Hepatic stellate cell (primary cell): ENCODE data around the gene TP53I13.
"Not testable (repeated sequence)": the region's sequence is repeated elsewhere in the genome, so short reads cannot be mapped to it uniquely, and the experiment has no call there.

Experiments used
- DNase-seq: peaks from one replicate; pipeline ENCODE4 v3.0.0; 2011; ENCODE audit warnings: low spot score

Gene TP53I13, protein sequence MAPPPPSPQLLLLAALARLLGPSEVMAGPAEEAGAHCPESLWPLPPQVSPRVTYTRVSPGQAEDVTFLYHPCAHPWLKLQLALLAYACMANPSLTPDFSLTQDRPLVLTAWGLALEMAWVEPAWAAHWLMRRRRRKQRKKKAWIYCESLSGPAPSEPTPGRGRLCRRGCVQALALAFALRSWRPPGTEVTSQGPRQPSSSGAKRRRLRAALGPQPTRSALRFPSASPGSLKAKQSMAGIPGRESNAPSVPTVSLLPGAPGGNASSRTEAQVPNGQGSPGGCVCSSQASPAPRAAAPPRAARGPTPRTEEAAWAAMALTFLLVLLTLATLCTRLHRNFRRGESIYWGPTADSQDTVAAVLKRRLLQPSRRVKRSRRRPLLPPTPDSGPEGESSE

DNA sequence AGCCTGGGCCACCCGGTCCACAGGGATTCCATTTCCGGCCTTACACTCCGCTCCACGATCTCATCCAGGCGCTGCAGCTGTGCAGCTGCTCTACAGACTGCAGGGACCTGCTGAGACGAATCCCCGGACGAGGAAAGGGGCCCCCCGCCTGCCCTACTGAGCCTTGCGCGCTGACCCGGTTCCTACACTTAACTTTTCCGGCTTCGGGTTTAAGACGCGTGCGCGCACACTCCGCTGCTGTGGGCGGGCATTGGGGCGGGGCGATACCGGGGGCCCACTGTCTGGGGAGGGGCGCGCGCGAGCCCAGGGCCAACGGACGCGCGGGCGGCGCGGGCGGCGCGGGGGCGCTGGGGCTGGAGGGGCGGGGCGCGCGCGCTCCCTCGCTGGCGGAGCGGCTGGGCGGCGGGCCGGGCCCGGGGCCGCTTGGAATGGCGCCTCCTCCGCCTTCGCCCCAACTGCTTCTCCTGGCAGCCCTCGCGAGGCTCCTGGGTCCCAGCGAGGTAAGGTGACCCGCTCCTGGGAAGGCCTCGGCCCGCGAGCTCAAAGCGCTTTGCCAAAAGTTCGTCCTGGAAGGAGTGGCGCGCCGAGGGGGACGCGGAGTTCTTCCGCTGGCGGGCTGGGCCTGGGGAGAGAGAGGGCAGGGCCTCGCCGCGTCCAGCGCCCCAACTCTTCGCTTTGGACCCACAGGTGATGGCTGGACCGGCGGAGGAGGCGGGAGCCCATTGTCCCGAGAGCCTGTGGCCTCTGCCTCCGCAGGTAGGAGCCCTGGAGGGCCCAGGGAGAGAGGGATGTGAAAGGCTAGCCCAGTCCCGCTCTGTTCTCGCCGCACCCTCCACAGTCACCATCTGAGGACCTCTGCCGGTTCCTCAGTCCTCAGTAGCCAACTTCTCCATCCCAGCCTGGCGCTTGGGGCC, at the start of gene TP53I13:
Gene TP53I13 (plus strand): TSS at position 371 of the 914 bp plus-strand sequence. CDS start 58 bp downstream, at position 429.
- peak; percentile 84 for DNase-seq

DNA sequence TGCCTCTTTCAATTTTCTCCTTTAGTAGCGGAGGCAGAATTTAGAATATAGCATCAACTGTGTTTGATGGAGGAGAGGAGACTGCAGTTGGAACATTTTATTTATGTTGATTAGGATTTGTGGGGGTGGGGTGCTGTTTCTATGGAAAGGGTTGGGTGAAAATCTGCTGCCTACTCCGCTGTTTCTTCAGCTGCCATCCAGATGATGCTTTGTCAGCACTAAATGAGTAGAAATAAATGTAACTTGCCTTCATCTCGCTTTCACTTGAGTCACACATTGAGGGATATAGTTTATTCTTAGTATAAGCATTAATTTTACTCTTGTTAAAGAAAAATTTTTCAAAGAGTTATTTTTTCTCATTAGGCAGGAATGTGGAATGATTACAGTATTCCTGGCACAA, 43.8 kb upstream of the TP53I13 start:
- DNase-seq: no peak

DNA sequence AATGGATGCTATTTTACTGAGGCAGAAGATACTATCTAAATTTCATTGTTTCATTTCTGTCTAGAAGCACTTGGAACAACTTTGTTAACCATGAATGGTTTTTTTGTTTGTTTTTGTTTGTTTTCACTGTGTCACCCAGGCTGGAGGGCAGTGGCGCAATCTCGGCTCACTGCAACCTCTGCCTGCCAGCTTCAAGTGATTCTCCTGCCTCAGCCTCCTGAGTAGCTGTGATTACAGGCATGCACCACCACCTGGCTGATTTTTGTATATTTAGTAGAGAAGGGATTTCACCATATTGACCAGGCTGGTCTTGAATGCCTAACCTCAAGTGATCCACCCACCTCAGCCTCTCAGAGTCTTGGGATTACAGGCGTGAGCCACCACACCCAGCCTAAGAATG, 42.2 kb upstream of the TP53I13 start:
- no peak for DNase-seq

DNA sequence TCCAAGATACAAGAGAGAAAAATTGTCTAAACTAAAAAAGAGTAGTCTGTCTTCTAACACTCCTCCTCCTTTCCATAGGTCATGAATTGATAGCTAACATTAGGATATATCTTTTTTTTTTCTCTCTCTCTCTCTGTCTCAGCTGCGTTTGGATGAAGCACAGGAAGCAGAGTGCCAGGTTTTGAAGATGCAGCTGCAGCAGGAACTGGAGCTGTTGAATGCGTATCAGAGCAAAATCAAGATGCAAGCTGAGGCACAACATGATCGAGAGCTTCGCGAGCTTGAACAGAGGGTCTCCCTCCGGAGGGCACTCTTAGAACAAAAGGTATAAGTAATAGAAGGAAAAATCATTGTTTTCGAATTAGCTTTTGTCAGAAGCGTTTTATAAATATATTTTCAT, 34.5 kb upstream of the TP53I13 start:
- no peak for DNase-seq

DNA sequence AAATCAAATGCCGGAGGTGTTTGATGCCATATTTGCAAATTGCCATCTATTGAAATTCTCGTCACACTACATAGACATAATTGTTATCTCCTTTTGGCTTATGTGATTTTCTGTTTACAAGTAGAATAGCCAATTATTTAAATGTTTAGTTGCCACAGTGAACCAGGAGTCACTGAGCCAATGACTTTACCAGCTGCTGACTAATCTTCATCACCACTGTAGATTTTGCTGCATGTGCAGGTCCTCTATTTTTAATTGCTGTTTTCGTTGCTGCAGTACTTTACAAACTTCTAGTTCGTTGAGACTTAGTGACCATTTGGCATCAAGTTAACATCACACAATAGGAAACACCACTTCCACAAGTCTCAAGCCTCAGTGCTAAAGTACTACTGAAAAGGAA, 24.4 kb upstream of the TP53I13 start:
- no peak for DNase-seq

DNA sequence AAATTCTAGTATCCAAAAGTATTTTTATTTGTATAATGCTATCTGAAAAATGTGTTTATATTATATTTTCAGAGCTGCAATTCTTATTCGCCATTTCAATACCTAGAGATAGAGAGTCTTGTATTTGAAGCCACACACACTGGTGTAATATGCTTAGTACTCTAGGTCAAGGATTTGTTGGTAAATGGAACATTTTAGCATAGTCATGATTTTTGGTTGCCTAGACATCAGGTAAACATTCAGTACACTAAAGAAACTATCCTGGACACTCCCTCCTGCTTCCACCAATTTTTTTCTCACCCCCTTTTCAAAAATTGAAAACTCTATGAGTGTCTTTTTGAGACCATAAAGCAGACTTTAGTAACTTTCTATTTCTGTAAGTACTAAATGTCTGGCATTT, 22.4 kb upstream of the TP53I13 start:
- no peak for DNase-seq

DNA sequence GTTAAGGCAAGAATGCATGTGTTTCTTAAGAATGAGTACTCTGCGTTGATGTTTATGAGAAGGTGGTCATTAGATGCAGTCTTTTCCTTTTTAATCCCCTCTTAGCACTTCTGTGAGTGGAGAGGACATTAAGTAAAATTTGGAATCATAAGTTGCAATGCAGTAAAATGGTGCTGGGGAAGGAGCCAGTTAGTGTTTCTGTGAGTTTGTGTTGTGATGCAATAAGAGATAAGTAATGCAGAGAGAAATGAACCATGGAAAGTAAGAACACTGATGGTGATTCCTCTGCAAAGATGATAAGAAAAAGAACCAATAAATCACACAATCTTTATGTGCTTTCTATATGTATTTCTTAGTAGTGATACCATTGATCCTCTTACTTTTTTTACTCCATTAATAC, 21.7 kb upstream of the TP53I13 start:
- no peak for DNase-seq

DNA sequence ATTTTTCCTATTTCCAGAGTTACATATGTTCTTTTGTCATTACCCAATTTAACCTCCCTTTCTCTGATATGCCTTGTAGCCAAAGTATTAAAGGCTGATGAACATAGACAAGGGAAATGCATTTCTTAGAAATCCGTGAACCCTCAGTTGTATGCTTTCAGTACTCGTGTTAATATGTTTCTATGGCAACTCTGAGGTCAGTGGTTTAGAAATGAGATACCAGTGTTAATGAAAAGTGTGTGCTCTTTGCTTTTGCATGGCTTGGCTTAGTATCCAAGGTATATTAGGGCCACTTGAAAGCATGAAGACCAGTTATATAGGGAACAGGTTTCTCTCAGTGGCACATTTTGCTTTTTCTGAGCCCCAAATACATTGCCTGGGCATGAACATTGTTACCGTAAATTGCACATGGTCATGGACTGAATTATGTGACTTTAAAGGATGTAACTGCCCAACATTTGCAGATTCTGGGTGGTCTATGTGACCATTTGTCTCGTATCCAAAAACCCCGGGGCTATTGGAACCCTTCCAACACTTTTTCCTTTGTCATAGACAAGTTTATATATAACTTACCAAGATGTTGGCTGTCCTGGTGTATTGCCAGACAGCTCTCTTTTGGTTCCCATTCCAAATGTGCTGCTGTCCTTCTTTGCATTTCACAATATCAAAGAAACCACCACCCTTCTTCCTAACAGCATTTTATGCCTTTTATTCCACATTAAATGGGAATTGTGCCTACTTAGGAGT, 19.2 kb upstream of the TP53I13 start:
- DNase-seq: no peak

DNA sequence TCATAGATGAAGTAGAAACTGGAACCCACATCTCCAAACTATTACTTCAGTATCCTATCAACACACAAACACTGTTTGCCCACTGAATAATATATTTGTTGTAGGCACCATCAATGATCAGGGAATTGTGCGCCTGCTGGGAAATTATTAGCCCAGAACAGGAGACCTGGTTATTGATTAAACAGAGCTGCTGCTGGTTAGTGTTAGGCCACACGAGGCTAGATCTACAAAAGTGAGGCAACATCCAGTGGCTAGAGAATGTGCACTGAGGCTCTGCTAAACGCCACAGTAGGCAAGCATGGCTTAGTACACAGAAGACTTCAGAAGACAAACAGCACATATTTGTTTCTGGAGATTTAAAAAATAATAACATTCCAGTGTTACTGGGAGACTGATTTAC, 12.7 kb upstream of the TP53I13 start:
- DNase-seq: no peak

DNA sequence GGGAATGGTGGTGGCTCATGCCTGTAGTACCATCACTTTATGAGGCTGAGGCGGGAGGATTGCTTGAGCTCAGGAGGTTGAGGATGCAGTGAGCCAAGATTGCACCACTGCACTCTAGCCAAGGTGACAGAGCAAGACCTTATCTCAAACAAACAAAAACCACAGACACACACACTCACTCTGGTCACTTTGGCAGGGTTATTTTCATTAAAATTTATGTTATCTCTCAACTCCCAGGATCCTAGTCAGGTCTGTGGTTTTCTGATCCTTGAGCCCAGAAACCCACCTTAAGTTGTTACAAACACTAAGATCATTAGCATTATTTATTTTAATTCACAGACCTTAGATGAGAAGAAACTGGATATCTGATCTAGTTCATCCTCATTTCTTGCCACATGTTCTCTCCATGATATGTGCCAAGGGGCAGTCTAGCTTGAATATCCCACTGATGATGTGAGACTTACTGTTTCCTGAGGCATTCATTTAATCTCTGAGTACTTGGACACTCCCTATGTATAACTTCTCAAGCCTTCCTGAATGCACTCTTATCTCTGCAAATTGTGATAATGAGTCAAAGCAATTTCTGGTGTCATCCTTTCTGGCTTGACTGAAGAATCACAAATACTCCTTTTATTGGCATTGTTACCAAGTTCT, 11.3 kb upstream of the TP53I13 start:
- no peak for DNase-seq

DNA sequence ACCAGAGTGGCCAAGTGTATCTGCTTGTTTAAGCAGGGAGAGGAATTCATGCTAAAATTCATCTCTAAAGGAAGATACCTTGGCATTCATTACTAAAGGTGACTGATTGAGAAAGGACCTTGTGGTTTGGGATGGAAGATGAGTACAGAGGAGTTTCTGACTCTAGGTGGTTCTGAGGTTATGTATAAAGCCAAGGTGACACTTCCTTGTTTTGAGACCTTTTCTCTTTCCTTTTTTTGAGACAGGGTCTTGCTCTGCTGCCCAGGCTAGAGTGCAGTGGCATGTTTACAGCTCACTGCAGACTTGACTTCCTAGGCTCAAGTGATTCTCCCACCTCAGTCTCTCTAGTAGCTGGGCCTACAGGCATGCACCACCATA, 10.8 kb upstream of the TP53I13 start:
- no peak for DNase-seq

DNA sequence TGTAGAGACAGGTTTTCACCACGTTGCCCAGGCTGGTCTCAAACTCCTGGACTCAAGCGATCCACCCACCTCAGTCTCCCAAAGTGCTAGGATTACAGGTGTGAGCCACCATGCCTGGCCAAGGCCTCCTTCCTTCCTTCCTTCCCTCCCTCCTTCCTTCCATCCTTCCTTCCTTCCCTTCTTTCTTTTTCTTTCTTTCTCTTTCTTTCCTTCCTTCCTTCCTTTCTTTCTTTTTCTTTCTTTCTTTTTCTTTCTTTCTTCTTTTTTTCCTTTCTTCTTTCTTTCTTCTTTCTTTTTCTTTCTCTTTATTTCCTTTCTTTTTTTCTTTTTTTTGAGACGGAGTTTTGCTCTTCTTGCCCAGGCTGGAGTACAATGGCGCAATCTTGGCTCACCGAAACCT, 10.4 kb upstream of the TP53I13 start:
- DNase-seq: not testable (repeated sequence)

DNA sequence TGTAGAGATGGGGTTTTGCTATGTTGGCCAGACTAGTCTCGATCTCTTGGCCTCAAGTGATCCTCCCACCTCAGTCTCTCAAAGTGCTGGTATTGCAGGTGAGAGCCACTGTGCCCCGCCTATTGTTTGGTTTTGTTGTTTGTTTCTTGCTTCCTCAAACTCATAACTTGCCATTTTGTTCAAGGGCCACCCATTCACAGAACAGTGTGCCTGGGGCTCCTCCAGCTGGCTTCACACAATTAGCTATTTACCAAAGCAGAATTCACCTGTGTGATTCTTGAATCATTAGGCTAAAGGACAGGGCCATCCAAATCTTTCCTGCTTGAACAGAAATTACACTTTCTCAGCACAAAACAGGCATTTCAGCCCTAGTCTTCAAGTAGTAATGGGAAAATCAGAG, 8.9 kb upstream of the TP53I13 start:
- no peak for DNase-seq

DNA sequence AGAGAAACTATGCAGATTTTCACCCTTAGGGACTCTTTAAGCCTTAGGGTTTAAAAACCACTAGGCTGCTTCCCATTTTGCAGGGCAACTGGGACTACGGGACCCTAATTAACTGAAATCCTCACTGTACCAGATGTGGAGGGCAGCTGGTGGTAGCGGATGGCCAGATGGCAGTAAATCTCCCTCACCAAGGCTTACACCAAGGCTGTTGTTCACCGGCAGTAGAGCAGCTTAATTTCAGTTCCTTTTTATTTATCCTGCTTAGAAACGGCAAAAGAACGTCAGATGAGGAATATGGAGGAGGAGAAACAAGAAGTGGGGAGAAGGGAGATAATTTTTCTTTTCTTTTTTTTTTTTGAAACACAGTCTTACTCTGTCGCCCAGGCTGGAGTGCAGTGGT, 8.2 kb upstream of the TP53I13 start:
- DNase-seq: no peak

DNA sequence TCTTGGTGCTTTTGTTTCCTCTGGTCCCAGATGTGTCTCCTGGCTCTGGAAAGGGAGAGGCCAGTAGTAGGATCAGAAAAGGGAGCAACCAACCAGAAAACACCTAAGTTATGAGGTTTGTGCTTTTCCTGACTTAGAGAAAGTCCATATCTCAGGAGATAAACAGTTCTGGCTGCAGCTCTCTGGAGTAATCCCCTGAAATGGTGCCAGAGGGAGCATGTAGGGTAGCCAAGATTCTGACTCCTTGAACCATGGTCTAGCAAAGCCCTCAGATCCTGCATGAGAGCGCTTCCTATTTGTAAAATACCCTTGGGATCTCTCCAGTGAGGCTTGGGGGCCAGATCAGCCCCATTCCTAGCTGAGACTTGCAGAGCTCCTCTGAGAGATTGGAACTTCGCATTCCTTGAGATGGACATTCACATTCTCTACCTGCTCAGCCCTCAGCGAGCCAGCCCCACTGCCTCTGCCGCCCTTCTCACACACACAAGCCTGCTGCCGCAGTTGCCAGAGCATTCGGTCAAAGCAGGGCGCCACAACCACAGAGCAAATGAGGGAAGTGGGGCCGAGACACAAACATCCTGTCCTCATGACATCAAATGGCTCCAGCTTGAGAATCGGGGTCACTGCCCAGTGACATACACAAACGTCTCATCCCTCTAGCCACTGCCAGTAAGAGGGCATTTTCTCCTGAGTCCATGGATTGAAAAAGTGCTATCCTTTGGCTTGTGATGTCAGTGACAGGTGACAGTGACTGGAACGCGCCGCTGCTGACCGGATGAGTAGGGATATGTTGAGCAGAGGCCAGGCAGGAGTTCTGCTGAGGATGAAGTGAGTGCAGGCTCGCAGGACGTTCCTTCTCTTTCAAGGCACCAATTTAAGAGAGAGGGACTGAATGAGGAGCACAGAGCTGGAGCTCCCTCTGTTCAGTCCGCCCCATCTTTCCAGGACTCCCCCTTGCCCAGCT, 6.7 kb upstream of the TP53I13 start:
- no peak for DNase-seq

DNA sequence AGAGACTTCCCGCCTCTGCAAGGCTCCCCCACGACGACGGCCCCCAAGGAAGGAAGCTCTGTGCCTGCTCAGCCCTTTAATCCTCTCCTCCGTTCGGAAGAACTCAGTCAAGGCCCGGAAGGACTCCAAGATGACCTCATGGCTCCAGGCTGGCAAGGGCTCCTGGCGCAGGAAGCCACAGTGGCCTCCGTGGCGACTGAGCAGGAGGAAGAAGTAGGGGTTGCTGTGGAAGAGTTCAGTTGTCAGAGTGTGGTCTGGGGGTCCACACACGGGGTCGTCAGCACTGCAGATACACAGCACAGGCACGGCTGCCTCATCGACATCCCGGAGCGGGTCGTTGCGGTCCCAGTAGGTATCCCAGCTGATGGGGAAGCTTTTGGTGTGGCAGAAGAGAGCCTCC, 5.9 kb upstream of the TP53I13 start:
- no peak for DNase-seq

DNA sequence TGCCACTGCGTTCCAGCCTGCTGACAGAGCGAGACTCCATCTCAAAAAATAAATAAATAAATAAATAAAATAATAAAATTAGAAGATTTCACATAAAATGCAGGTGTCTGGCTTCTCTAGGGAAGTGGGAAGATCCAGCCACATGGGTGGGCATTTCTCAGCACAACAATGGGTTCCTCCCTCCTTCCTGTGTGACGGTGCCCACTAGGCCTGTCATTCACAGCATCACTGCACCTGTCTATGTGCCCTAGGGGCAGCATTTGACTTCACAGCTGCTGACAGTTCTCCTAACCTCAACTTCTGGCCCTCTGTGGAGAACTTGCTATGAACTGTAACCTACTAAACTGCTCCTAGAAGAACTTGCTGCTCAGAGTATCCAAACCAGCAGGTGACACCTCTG, 4.7 kb upstream of the TP53I13 start:
- DNase-seq: no peak

DNA sequence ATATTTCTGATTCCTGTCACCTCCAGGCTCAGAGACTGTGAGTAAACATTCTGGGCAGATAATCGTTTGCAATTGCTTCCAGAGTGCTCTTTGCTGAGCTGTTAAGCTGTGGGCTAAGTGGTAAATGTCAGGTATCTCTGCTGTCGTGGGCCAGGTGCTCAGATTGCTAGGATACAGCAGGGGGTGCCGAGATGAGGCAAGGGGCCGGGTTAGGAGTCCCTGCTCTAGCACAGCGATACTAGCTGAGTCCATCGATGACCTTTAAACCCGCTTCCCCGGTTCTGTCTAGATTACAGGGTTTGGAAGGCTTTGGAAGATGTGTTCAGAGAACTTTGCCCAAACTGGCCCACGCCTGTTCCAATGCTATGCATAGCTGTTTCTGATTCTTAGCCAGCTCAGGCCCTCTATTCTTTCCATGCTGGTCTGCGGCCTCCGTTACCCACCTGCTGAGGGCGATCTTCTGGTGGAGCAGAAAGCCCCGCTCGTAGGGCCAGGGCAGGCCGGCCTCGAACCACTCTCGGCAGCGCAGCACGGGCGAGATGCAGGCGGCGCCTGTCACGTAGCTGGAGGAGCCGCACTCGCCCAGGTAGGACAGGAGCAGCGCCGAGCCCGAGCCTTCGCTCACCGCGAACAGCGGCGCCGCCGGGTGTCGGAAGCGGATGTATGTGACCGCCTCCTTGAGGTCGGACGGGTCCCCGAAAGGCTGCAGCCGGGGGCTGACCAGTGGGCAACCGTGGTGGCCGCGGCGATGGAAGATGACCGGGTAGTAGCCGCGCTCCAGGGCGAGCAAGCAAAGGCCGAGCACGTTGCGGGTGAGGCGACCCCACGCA, 2.6 kb upstream of the TP53I13 start:
- no peak for DNase-seq

DNA sequence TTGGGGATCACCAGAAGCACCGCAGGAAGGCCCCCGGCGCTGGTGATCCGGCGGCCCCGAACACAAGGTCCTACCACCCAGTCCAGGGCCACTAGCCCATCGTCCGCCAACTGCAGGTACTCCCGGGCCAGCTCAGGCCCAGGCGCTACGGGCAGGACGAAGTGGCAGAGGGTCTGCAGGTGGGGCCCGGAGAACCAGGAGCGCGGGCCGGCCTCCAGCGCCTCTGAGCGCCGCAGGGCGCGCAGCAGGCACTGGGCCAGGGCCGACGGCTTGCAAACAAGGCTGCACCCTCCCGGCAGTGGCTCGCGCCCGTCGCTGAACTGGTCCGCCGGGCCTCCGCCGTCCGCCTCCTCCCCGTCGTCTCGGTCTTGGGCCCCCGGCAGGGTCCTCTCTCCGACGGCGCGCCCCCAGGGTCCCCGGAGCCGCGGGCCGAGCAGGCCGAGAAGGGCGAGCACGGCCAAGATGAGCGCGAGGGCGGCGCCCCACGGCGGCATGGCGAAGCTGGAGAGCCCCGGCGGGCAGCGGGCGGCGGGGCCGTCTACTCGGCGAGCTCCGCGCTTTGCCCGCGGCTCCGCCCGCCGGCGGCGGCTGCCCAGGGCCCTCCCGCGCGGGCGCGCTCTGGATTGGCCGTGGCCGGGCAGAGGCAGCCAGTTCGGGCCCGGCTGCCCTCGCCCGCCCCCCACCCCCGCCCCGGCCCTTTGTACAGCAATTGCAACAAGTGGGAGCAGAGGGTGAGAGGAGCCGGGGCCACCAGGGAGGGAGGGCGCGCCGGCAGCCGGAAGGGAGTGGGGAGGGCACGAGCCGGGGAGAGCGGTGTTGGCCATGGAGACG, 1.8 kb upstream of the TP53I13 start, which contains the start of gene ABHD15:
Gene ABHD15 (minus strand): TSS at position 565 of the 831 bp plus-strand sequence. CDS start 71 bp downstream, at position 494.
- peak; percentile 81 for DNase-seq
